Measurements from ENCODE around the gene PTGDS.

The PTGDS gene

DNA sequence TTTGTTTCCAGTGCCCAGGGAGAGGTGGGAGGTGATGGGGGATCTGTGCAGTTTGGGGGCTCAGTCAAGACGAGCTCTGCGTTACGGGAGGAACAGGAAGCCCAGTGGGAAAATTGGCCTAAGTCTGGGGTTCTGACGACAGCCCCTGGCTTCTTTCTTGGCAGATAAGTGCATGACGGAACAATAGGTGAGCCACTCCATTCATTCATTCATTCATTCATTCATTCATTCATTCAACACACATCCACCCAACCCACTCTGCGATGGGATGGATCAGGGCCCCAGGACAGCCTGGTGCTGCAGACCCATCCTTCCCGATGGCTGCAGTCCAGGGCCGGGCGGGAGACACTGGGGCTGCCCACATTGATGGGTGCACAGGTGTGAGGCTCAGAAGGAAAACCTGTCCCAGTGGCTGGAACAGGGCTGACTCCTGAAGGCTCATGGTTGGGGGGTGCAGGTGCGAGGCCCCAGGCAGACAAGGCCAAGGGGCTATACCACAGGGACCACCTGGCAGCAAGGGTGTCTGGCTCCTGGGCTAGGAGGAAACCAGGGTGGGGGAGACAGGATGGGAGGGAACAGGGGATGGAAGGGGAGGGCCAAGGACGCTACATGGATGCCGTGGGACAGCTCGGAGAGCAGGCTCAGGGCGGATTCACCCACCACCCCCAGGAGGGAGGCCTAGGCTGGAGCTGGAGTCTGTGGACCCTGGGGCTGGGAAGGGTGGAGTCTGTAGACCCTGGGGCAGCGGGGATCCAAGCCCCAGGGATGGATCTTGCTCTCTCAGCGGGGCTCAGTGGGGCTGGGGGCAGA is 3.6 kb downstream of the PTGDS start:
- H3K4me3 ChIP-seq (ENCODE audit: low read length), result no peak overlapping the region
- TF ChIP-seq, protein P1, sequence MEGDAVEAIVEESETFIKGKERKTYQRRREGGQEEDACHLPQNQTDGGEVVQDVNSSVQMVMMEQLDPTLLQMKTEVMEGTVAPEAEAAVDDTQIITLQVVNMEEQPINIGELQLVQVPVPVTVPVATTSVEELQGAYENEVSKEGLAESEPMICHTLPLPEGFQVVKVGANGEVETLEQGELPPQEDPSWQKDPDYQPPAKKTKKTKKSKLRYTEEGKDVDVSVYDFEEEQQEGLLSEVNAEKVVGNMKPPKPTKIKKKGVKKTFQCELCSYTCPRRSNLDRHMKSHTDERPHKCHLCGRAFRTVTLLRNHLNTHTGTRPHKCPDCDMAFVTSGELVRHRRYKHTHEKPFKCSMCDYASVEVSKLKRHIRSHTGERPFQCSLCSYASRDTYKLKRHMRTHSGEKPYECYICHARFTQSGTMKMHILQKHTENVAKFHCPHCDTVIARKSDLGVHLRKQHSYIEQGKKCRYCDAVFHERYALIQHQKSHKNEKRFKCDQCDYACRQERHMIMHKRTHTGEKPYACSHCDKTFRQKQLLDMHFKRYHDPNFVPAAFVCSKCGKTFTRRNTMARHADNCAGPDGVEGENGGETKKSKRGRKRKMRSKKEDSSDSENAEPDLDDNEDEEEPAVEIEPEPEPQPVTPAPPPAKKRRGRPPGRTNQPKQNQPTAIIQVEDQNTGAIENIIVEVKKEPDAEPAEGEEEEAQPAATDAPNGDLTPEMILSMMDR (conservative IDR thresholded peaks at IDR 0.05; ENCODE audit: low read depth, low read length), result no peak
- no peak for DNase-seq (ENCODE audit: low read depth)

DNA sequence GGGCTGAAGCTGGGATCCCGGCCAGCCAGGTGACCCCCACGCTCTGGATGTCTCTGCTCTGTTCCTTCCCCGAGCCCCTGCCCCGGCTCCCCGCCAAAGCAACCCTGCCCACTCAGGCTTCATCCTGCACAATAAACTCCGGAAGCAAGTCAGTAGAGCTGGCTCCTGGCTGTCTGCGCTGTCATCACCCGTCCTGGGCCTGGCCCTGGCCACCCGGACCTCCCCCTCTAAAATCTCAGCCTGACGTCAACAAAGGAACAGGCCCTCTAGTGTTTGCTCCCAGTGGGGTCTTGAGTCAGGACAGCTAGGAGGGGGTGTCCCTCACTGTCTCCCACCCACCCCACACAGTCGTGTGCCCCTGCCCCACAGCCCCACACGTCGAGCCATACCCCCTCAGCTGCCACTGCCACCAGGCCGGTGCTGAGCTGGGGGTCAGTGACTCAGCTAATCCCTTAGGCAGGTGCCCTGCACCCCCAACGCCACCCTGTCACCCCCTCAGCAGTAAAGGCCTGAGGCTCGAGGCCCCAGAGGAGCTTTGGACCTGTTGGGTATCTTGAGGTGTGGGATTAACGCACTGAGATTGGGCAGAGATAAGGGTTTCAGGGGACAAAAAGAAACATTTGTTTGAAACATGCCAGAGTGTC is 4.4 kb downstream of the PTGDS start:
- no peak overlapping the region for H3K4me3 ChIP-seq (ENCODE audit: low read length)
- TF ChIP-seq, protein P1 (conservative IDR thresholded peaks at IDR 0.05; ENCODE audit: low read depth, low read length), result no peak
- no peak for DNase-seq (ENCODE audit: low read depth)

DNA sequence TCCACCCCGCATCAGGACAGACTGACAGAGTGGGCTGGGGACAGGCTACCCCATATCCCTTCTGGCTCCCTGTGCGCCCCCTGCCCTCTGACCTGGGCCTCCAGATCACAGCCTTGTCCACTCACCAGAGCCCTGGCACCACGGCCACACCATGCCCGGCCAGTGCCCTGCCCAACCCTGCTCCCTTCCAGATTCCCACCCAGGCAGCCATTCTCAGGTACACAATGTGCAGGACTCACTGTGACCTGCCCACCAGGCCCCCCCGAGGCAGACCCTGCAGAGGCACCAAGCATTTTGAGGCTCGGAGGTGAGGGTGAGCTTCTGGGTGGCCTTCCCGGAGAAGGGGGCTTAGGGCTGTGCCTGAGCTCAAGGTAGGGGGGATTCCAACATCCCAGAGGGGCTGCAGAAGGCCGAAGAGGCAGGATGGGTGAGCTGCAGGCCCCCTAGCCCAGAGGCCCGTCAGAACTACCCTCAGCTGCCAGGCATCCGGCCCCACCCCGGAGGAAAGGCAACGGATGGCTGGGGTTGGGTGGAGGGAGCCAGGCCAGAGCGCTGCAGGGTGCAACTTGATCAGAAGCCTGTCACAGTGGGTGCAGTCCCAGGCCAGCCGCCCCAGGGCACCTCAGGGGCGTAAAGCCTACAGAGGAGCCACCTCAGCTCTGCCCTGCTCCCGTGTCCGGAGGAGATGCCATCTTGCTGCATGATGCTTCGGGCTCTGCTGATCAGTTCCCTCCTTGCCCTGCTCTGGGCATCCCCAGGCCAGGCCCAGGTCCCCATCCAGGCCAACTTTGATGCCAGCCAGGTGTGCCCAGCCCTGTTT is 5.1 kb downstream of the PTGDS start, which contains the start of gene LCNL1:
LCNL1 (plus strand) TSS at position 762 of the 820 bp plus-strand sequence. CDS start 594 bp downstream, outside the sequence.
- DNase-seq (ENCODE audit: low read depth), result no peak
- H3K4me3 ChIP-seq (ENCODE audit: low read length), result no peak within 1 kb of the TSS
- TF ChIP-seq, protein P1 (conservative IDR thresholded peaks at IDR 0.05; ENCODE audit: low read depth, low read length), result no peak

DNA sequence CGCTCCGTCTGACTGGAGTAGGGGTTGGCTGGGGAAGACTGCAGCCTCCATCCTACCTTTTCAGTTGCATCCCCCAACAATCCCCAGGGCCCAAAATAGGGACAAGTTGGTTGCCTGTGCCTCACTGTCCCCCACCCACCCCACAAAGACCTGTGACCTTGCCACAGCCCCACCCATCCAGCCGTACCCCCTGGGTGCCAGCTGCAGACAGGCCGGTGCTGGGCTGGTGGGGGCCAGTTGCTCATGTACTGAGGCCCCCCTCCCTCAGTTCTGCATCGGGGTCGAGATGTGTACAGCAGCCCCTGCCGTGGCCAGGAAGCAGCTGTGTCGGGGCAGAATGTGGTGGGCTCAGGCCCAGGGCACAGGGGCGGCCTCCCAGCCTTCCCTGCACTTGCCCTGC is 5.9 kb downstream of the PTGDS start:
- TF ChIP-seq, protein P1 (conservative IDR thresholded peaks at IDR 0.05; ENCODE audit: low read depth, low read length), result no peak
- DNase-seq (ENCODE audit: low read depth), result no peak
- H3K4me3 ChIP-seq (ENCODE audit: low read length), result no peak overlapping the region

DNA sequence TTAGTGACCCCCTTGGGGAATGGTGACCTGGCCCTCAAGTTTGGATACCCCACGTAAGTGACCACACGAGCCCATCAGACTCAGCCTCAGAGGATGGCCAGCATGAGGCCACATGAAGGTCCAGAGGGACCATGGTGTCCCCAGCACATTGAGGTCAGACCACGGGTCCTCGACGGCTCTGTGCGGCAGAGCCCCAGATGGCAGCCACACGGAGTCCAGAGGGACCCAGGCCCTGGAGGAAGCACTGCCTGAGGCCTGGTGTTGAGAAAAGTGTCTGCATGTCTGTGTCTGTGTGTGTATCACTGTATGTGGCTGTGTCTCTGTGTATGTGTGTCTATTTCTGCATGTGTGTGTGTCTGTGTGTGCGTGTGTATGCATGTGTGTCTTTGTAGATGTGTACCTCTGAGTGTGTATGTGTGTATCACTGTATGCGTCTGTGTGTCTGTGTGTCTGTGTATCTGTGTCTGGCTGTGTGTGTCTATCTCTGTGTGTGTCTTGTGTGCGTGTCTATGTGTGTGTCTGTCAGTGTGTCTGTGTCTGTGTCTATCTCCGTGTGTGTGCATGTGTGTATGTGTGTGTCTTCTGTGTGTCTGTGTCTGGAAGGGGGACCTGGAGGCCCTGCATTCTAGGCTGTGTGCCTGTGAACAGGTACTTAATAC is 6.5 kb downstream of the PTGDS start:
- no peak overlapping the region for H3K4me3 ChIP-seq (ENCODE audit: low read length)
- DNase-seq (ENCODE audit: low read depth), result no peak
- TF ChIP-seq, protein P1 (conservative IDR thresholded peaks at IDR 0.05; ENCODE audit: low read depth, low read length), result no peak

DNA sequence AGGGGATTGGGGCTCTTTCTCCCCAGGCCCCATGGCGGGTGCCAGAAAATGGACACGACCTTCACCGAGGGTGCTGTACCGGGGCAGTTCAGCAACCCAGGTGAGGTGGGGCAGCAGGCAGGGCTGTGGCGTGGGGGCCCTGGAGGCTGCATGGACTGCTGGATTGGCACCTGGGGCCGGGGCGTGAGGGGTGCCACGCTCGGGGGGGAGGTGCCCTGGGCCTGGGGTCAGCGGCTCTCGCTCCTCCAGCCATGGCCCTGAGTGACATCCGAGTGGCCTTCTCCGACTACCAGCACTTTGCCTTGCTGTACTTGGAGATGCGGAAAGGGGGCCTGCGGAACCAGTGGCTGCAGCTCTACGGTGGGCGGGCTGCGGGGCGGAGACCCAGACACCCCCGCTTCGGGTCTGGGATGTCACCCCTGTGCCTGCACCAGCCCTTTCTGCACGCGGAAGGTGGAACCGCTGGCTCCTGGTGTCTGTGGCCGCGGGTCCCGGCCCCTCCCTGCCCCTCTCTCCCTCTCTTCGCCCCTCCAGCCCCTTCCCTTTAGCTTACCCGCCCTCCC is 7.2 kb downstream of the PTGDS start:
- no peak for DNase-seq (ENCODE audit: low read depth)
- H3K4me3 ChIP-seq (ENCODE audit: low read length), result no peak overlapping the region
- TF ChIP-seq, protein P1 (conservative IDR thresholded peaks at IDR 0.05; ENCODE audit: low read depth, low read length), result no peak

Data from retinal pigment epithelial cell (primary cell).